Measurements from ENCODE around the gene NPHS1. TPM values are rescaled to one million over a fixed set of nuclear protein-coding genes. Genes with fewer than 3 reads are reported as not detected.

The NPHS1 gene
- total and polyA plus RNA-seq, 12 donors = 0.31 TPM; not detected in 11

GRCh38 chr19:35818445-35818844 is 33.9 kb downstream of the NPHS1 start:
- TF ChIP-seq POLR2A (IDR thresholded peaks at IDR 0.05) (no peak), CTCF (IDR thresholded peaks at IDR 0.05) (no peak)
- H3K27me3 ChIP-seq = no peaks in the 10 kb centered on the region
- no peaks in the 10 kb centered on the region for H3K4me1 ChIP-seq (replicated peaks in 1 of 2)
- WGBS, 4 donors = 42 to 61% (median 45%) methylated on average over 3 of the region's 3 CpGs
- DNase-seq = no peak
- no peaks in the 10 kb centered on the region for H3K36me3 ChIP-seq (replicated peaks in 1 of 2)
- H3K27ac ChIP-seq = no peak overlapping the region
- no peaks in the 10 kb centered on the region for H3K9me3 ChIP-seq (replicated peaks in 1 of 3)
- no peak overlapping the region for H3K4me3 ChIP-seq
- intact Hi-C loops (cut with DNase I) = loop anchor here in 1 of 2 donors (10.0 kb wide), 1 partner anchor 114 kb away; the partner anchor contains the start of gene ZBTB32

GRCh38 chr19:35816846-35817245 is 35.5 kb downstream of the NPHS1 start:
- no peak for TF ChIP-seq POLR2A (IDR thresholded peaks at IDR 0.05)
- TF ChIP-seq CTCF (IDR thresholded peaks at IDR 0.05) = no peak
- Histone ChIP-seq H3K9me3 (replicated peaks in 1 of 3) (no peaks in the 10 kb centered on the region), H3K27ac (no peak overlapping the region), H3K4me1 (replicated peaks in 1 of 2) (no peaks in the 10 kb centered on the region), H3K4me3 (no peak overlapping the region), H3K36me3 (replicated peaks in 1 of 2) (no peaks in the 10 kb centered on the region), H3K27me3 (no peaks in the 10 kb centered on the region)
- DNase-seq = no peak
- intact Hi-C loops (cut with DNase I) = loop anchor here in 1 of 2 donors (10.0 kb wide), 1 partner anchor 112 kb away; the partner anchor contains the start of gene ZBTB32
- WGBS, 4 donors = 72 to 82% (median 75%) methylated on average over 9 of the region's 9 CpGs

- H3K27ac ChIP-seq = no peak overlapping the region
- no peak overlapping the region for H3K4me3 ChIP-seq
- H3K36me3 ChIP-seq (replicated peaks in 1 of 2) = no peaks in the 10 kb centered on the region
- 30 to 49% (median 37%) methylated on average over 3 to 6 of the region's 6 CpGs for WGBS, 4 donors
- H3K4me1 ChIP-seq (replicated peaks in 1 of 2) = no peaks in the 10 kb centered on the region
- DNase-seq = no peak
- no peaks in the 10 kb centered on the region for H3K9me3 ChIP-seq (replicated peaks in 1 of 3)
- TF ChIP-seq CTCF (IDR thresholded peaks at IDR 0.05) (no peak), POLR2A (IDR thresholded peaks at IDR 0.05) (no peak)
- no peaks in the 10 kb centered on the region for H3K27me3 ChIP-seq
- intact Hi-C loops (cut with DNase I) = loop anchor here in 1 of 2 donors (10.0 kb wide), 1 partner anchor 111 kb away; the partner anchor contains the start of gene ZBTB32
Observed at GRCh38 chr19:35816262-35816661, 36.0 kb downstream of the NPHS1 start.

- Histone ChIP-seq H3K4me1 (replicated peaks in 1 of 2) (no peaks in the 10 kb centered on the region), H3K27ac (no peak overlapping the region), H3K36me3 (replicated peaks in 1 of 2) (no peaks in the 10 kb centered on the region), H3K9me3 (replicated peaks in 1 of 3) (no peaks in the 10 kb centered on the region), H3K27me3 (no peaks in the 10 kb centered on the region), H3K4me3 (no peak overlapping the region)
- TF ChIP-seq POLR2A (IDR thresholded peaks at IDR 0.05) (no peak), CTCF (IDR thresholded peaks at IDR 0.05) (no peak)
- 67 to 82% (median 81%) methylated on average over 11 of the region's 11 CpGs for WGBS, 4 donors
- no peak for DNase-seq
- intact Hi-C loops (cut with DNase I) = loop anchor here in 1 of 2 donors (10.0 kb wide), 1 partner anchor 108 kb away; the partner anchor contains the start of gene ZBTB32
Observed at GRCh38 chr19:35813043-35813890, 39.0 kb downstream of the NPHS1 start.

All from adrenal gland (tissue), 12 donors.